GM19351 (cell line): Measurements from ENCODE around the gene SRGAP1.

Experiments
- ATAC-seq: cut with Tn5 transposase; IDR thresholded peaks from one replicate; pipeline ENCODE4 v1.9.1; 2021; ENCODE audit warnings: mild to moderate bottlenecking, moderate library complexity; ENCODE audit not compliant: unreplicated experiment

Gene SRGAP1

DNA sequence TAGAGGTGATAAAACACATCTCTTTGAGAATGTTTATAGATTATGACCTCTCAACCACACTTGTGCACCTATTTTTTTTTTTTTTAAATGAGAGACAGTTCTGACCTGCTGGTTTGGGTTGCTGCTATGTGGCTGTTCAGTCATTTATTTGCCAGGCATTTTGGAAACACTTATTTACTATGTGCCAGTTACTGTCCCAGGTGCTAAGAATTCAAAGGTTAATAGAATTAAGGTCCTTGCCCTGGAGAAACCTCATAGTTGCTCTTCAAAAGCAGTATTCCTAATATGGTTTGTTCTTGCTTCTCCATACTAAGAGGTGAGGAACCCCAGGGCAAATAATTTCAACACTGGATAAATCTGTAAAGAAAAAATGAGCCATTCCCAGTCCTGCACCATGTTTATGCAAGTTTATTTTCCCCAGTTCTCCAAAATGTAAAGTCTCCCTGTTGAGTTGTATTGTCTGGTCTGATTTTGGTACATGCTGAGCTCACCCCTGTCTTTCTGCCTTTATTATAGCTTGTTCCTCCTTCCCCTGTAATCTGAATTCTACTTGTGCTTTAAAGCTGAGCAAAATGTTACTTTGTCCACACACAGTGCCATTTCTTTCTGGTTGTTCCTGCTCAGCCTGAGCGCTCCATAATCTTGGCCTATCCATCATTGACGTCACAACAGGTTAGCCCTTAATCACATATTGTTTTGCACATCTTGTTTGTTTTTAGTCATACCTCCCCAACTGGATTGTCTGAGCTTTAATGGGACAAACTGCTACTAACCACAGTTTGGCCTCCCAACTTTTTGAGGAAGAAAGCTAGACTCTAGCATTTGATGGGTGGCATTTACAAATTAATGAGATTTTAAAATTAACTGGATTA is 56.7 kb downstream of the SRGAP1 start:
- no peak for ATAC-seq

GRCh38 chr12:63904653-63905052 is 60.2 kb downstream of the SRGAP1 start:
- no peak for ATAC-seq

- ATAC-seq = no peak
Measured at GRCh38 chr12:63905544-63905943, 61.0 kb downstream of the SRGAP1 start.

DNA sequence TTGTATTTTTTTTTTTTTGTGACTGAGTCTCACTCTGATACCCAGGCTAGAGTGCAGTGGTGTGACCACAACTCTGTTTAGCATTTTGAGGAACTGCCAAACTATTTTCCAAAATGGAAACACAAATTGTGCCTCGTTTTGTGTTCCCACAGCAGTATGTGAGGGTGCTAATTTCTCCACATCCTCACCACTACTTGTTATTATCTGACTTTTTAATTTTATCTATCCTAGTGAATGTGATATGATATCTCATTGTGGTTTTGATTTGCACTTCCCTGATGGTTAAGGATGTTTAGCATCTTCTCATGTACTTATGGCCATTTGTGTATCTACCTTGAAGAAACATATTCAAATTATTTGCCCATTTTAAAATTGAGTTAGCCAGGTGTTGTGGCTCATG is 62.4 kb downstream of the SRGAP1 start:
- ATAC-seq = no peak

DNA sequence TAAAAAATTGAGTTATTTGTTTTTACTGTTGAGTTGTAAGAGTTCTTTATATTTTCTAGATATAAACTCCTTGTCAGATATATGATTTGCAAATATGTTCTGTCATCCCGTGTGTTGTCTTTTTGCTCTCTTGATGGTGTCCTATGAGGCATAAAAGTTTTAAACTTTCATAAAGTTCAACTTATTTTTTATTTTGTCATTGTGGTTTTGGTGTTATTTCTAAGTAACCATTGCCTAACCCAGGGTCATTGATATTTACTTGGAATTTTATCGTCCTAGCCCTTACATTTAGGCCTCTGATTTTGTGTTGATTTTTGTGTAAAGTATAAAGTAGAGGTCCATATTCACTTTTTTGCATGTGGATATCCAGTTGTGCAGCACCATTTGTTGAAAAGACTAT is 63.1 kb downstream of the SRGAP1 start:
- no peak for ATAC-seq

GRCh38 chr12:63909746-63910145 is 65.2 kb downstream of the SRGAP1 start:
- ATAC-seq = no peak

GRCh38 chr12:63911341-63911740 is 66.8 kb downstream of the SRGAP1 start:
- no peak for ATAC-seq

DNA sequence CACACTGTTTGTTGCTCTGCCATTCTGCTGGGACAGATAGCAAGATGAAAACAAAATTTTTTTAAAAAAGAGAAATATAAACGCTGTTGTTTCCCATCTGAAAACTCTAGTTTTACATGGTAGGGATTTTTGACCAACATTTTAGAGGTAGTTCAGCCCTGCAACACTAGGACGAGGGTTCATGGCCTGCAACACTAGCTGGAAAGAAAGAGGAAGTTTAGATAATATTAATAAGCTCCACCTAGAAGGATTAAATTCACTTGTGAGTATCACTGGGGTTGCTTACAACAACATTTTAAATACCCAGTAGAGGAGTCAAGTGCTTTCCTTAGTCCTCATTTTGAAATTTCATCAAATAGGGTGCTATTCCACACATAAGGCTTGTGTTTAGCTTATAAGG is 68.2 kb downstream of the SRGAP1 start:
- no peak for ATAC-seq

DNA sequence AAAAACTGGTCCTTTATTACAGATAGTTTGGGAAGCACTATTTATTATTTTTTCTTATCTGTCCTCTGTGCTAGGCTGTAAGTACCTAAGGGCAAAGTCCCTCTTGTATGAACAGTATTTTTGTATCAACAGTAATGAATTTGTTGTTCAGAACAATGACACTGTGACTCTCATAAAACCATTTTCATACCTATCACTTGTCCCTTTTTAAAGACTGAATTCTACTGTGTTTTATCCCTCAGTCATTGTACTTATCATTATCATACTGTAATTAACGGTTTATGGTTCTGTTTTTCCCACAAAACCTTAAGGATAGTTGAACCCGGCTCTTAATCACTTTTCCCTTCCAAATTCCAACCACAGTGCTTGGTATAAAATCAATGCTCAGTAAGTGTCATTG is 69.4 kb downstream of the SRGAP1 start:
- ATAC-seq = no peak

GRCh38 chr12:63915105-63915800 is 70.8 kb downstream of the SRGAP1 start:
- ATAC-seq = no peak

GRCh38 chr12:63916561-63917476 is 72.3 kb downstream of the SRGAP1 start:
- ATAC-seq = no peak

DNA sequence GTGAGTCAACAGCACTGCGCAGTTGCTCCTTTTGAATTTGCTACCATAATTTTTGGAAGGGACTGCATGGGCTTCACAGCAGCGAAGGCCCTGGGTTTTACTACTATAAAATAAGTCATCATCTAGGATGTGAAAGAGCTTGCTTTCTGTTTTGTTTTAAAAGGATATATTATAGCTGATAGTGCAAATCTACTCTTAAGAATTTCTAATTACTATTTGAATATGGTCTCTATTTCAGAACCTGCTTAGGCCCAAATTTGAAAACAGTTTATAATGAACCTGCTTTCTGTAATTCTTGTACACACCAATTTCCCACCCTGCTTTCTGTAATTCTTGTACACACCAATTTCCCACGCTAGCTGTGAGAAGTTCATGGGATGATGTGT is 73.0 kb downstream of the SRGAP1 start:
- ATAC-seq = no peak

GRCh38 chr12:63917864-63918799 is 73.6 kb downstream of the SRGAP1 start:
- peak; percentile 88 for ATAC-seq

DNA sequence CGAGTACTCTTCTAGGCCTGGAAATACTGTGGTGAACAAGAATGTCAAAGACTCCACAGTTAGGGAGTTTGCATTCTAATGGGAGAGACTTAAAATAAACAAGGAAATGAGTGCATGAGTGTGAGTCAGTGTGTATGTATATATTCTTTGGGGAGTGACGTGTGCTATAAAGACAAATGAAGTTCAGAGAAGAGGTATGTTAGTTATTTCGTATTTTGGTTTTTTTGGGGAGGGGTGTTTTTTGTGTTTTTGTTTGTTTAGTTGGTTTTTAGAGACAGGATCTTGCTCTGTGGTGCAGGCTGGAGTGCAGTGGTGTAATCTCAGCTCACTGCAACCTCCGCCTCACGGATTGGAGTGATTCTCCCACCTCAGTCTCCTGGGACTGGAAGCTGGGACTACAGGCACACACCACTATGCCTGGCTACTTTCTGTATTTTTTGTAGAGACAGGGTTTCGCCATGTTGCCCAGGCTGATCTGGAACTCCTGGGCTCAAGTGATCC is 74.3 kb downstream of the SRGAP1 start:
- ATAC-seq = no peak

DNA sequence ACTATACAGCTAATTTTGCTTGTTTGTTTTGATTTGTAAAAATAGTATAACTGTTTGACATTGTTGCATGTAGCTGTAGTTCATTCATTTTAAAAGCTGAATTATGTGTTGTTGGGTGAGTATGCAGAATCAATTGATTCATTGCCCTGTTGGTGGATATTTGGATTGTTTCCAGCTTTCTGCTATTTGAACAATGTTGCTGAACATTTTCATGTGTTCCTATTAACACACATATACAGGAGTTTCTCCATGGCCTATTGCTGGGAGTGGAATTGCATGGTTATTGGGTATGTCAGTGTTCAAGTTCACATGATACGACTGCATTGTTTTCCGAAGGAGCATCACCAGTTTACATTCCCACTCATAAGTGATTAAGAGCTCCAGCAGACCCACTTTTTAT is 75.3 kb downstream of the SRGAP1 start:
- ATAC-seq = no peak

DNA sequence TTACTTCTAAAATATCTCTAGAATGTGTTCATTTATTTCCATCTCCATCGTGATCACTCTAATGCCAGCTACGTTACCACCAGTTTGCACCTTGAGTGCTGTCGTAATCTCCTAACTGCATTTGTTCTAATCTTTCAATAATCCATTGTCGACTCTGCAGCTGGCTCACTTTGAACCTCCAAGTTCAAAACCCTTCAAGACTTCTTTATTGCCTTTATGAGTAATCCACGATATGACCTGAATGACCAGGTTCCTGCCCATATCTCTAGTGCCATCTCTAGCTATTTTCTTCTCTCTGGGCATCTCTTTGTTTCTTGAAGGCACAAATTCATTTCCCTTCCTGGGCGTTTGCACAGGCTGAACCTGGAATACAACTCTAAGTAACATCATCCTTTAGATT is 76.7 kb downstream of the SRGAP1 start:
- no peak for ATAC-seq

GRCh38 chr12:63922474-63922873 is 78.0 kb downstream of the SRGAP1 start:
- ATAC-seq = no peak

- no peak for ATAC-seq
Measured at GRCh38 chr12:63924781-63925180, 80.3 kb downstream of the SRGAP1 start.

- no peak for ATAC-seq
Measured at GRCh38 chr12:63927511-63927910, 83.0 kb downstream of the SRGAP1 start.

- peak; percentile 86 for ATAC-seq
Measured at GRCh38 chr12:63928305-63928704, 83.8 kb downstream of the SRGAP1 start.
